Neural cell (in vitro differentiated cells): Measurements from ENCODE around the gene NEK6. TPM values are rescaled to one million over a fixed set of nuclear protein-coding genes. Genes with fewer than 3 reads are reported as not detected.

ENCODE experiments used
- H2AFZ ChIP-seq: fragments of 200-600, 300-800 bp; sonication (generic), shearing (Covaris generic); 2 replicates; pipeline ENCODE4 v1.6.0; 2014; ENCODE audit warnings: low read depth, mild to moderate bottlenecking, antibody characterized with exemption, low read length, moderate library complexity
- H3F3A ChIP-seq: fragments of 200-600 bp; shearing (Covaris generic); 2 replicates; pipeline ENCODE4 v1.6.1; 2016; ENCODE audit warnings: mild to moderate bottlenecking, moderate library complexity, mixed read lengths, antibody characterized with exemption, low read length; ENCODE audit not compliant: insufficient read depth, poor library complexity, severe bottlenecking
- H3K27ac ChIP-seq: fragments of 200-600, 300-800 bp; sonication (generic), shearing (Covaris generic); 2 replicates; pipeline ENCODE4 v1.5.1; 2014; ENCODE audit warnings: mild to moderate bottlenecking, low read length, moderate library complexity
- H3K27me3 ChIP-seq: fragments of 300-800, 200-600 bp; sonication (generic), shearing (Covaris generic); 2 replicates; pipeline ENCODE4 v1.6.0; 2014; ENCODE audit warnings: mild to moderate bottlenecking, low read depth, low read length, moderate library complexity; ENCODE audit not compliant: insufficient read depth
- H3K36me3 ChIP-seq: fragments of 300-800, 200-600 bp; sonication (generic), shearing (Covaris generic); 2 replicates; pipeline ENCODE4 v1.5.1; 2014; ENCODE audit warnings: mild to moderate bottlenecking, antibody characterized with exemption, low read length, moderate library complexity; ENCODE audit not compliant: insufficient read depth
- H3K4me2 ChIP-seq: fragments of 300-800, 200-600 bp; sonication (generic), shearing (Covaris generic); 2 replicates; pipeline ENCODE4 v1.6.0; 2014; ENCODE audit warnings: mild to moderate bottlenecking, low read length
- H3K4me3 ChIP-seq: fragments of 300-800, 200-600 bp; sonication (generic), shearing (Covaris generic); 2 replicates; pipeline ENCODE4 v1.5.1; 2014; ENCODE audit warnings: mild to moderate bottlenecking, low read length, moderate library complexity
- H3K79me2 ChIP-seq: fragments of 200-600 bp; shearing (Covaris generic); replicated peaks from 2 replicates; pipeline ENCODE4 v1.6.0; 2014; ENCODE audit warnings: mild to moderate bottlenecking, low read length, moderate library complexity; ENCODE audit not compliant: insufficient read depth
- H3K9ac ChIP-seq: fragments of 300-800, 200-600 bp; sonication (generic), shearing (Covaris generic); 2 replicates; pipeline ENCODE4 v1.6.1; 2016; ENCODE audit warnings: mild to moderate bottlenecking, low read length, mixed read lengths
- H3K9me2 ChIP-seq: fragments of 200-600 bp; shearing (Covaris generic); 2 replicates; pipeline ENCODE4 v1.6.1; 2016; ENCODE audit warnings: mild to moderate bottlenecking, low read length, mixed read lengths; ENCODE audit not compliant: insufficient read depth
- H3K9me3 ChIP-seq: fragments of 200-600, 300-800 bp; sonication (generic), shearing (Covaris generic); 2 replicates; pipeline ENCODE4 v1.6.1; 2016; ENCODE audit warnings: mild to moderate bottlenecking, mixed run types, low read length, moderate library complexity, mixed read lengths
- H4K20me1 ChIP-seq: fragments of 200-600 bp; shearing (Covaris generic); 2 replicates; pipeline ENCODE4 v1.6.1; 2016; ENCODE audit warnings: mild to moderate bottlenecking, mixed run types; ENCODE audit not compliant: insufficient read depth
- CTCF ChIP-seq: fragments of 450-650 bp; IDR thresholded peaks from 2 replicates; pipeline ENCODE4 v1.5.1; 2014; ENCODE audit warnings: antibody characterized with exemption, mild to moderate bottlenecking, moderate library complexity; ENCODE audit not compliant: poor library complexity, severe bottlenecking
- EP300 ChIP-seq: fragments of 450-650 bp; conservative IDR thresholded peaks from 2 replicates; pipeline ENCODE4 v1.6.1; 2014; ENCODE audit warnings: antibody characterized with exemption, mild to moderate bottlenecking, moderate library complexity; ENCODE audit not compliant: poor library complexity, severe bottlenecking
- EZH2 ChIP-seq: fragments of 200-600, 300-800 bp; shearing (Covaris generic), sonication (generic); IDR thresholded peaks from 2 replicates; pipeline ENCODE4 v1.6.1; 2014; ENCODE audit warnings: antibody characterized with exemption, low read length, borderline replicate concordance, mild to moderate bottlenecking; ENCODE audit not compliant: insufficient read depth, poor library complexity, severe bottlenecking
- MXI1 ChIP-seq: fragments of 450-650 bp; conservative IDR thresholded peaks from 2 replicates; pipeline ENCODE4 v1.6.1; 2014; ENCODE audit warnings: antibody characterized with exemption, mild to moderate bottlenecking; ENCODE audit not compliant: poor library complexity, severe bottlenecking
- POLR2AphosphoS5 ChIP-seq: IDR thresholded peaks from 2 replicates; pipeline ENCODE4 v1.6.1; 2012
- RAD21 ChIP-seq: fragments of 450-650 bp; conservative IDR thresholded peaks from 2 replicates; pipeline ENCODE4 v1.6.1; 2014; ENCODE audit warnings: antibody characterized with exemption, mild to moderate bottlenecking, moderate library complexity
- SMC3 ChIP-seq: fragments of 450-650 bp; conservative IDR thresholded peaks from 2 replicates; pipeline ENCODE4 v1.6.1; 2014; ENCODE audit warnings: antibody characterized with exemption, mild to moderate bottlenecking, moderate library complexity; ENCODE audit not compliant: poor library complexity
- TAF1 ChIP-seq: IDR thresholded peaks from 2 replicates; pipeline ENCODE4 v1.6.1; 2012; ENCODE audit warnings: low read depth
- polyA plus RNA-seq: library from polyadenylated mRNA; depleted of rRNA; stranded (reverse); fragments of >200 nt; gene quantifications from 2 replicates; pipeline ENCODE4 v1.2.3, GENCODE V29; 2014
- TF ChIP-seq, protein P1 (sequence below): IDR thresholded peaks from 2 replicates; pipeline ENCODE4 v1.6.1; 2012; ENCODE audit warnings: borderline replicate concordance

NEK6 gene
- polyA plus RNA-seq, 1 donor from 2014 or later = 4.6 TPM

- Histone ChIP-seq H3K9me3 (no peaks in the 10 kb centered on the region), H3K27me3 (no peaks in the 10 kb centered on the region), H3K27ac (no peak overlapping the region), H3K9me2 (no peaks in the 10 kb centered on the region), H2AFZ (no peak overlapping the region), H3K36me3 (no peaks in the 10 kb centered on the region), H3K4me2 (no peak overlapping the region), H3K4me3 (no peak overlapping the region), H4K20me1 (no peaks in the 10 kb centered on the region), H3F3A (no peaks in the 10 kb centered on the region), H3K79me2 (no peaks in the 10 kb centered on the region), H3K9ac (no peak overlapping the region)
- TF ChIP-seq, protein P1, sequence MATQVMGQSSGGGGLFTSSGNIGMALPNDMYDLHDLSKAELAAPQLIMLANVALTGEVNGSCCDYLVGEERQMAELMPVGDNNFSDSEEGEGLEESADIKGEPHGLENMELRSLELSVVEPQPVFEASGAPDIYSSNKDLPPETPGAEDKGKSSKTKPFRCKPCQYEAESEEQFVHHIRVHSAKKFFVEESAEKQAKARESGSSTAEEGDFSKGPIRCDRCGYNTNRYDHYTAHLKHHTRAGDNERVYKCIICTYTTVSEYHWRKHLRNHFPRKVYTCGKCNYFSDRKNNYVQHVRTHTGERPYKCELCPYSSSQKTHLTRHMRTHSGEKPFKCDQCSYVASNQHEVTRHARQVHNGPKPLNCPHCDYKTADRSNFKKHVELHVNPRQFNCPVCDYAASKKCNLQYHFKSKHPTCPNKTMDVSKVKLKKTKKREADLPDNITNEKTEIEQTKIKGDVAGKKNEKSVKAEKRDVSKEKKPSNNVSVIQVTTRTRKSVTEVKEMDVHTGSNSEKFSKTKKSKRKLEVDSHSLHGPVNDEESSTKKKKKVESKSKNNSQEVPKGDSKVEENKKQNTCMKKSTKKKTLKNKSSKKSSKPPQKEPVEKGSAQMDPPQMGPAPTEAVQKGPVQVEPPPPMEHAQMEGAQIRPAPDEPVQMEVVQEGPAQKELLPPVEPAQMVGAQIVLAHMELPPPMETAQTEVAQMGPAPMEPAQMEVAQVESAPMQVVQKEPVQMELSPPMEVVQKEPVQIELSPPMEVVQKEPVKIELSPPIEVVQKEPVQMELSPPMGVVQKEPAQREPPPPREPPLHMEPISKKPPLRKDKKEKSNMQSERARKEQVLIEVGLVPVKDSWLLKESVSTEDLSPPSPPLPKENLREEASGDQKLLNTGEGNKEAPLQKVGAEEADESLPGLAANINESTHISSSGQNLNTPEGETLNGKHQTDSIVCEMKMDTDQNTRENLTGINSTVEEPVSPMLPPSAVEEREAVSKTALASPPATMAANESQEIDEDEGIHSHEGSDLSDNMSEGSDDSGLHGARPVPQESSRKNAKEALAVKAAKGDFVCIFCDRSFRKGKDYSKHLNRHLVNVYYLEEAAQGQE = no peak
- TF ChIP-seq MXI1 = no peak
Observed at GRCh38 chr9:124347206-124347967, 89.6 kb downstream of the NEK6 start.

DNA sequence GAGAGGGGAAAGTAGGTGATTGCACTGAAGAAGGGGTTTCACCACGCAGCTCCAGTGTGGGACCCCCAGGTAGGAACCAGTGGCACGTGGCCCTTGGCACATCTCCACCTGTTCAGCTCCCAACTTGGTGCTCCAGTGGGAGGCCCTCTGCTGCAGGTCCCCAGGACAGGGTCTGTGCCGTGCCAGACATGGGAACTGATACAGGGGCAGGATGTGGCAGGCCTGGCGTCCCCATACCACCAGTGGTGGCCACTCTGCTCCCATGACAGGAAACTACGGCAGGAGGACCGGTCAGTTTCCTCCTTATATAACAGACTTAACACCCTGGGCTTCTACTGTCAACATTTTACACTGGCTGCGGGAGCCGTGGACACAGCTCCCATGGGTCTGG, 90.2 kb downstream of the NEK6 start:
- H3K36me3 ChIP-seq = no peaks in the 10 kb centered on the region
- no peaks in the 10 kb centered on the region for H3K9me2 ChIP-seq
- H2AFZ ChIP-seq = no peak overlapping the region
- no peak overlapping the region for H3K4me3 ChIP-seq
- H3K79me2 ChIP-seq = no peaks in the 10 kb centered on the region
- H3K4me2 ChIP-seq = no peak overlapping the region
- no peak overlapping the region for H3K27ac ChIP-seq
- H3K27me3 ChIP-seq = no peaks in the 10 kb centered on the region
- TF ChIP-seq MXI1 = no peak
- TF ChIP-seq POLR2AphosphoS5 = no peak
- TF ChIP-seq RAD21 = no peak
- no peak for TF ChIP-seq CTCF
- no peak for TF ChIP-seq EP300
- no peak for TF ChIP-seq TAF1
- TF ChIP-seq EZH2 = no peak
- no peak for TF ChIP-seq SMC3
- TF ChIP-seq, protein P1 = no peak
- H3F3A ChIP-seq = no peaks in the 10 kb centered on the region
- H3K9me3 ChIP-seq = no peaks in the 10 kb centered on the region
- H4K20me1 ChIP-seq = no peaks in the 10 kb centered on the region
- no peak overlapping the region for H3K9ac ChIP-seq
